K562 (cell line): Measurements from ENCODE around the gene MARS1. TPM values are rescaled to one million over a fixed set of nuclear protein-coding genes. Genes with fewer than 3 reads are reported as not detected.

ENCODE experiments used
- ATF7 ChIP-seq: fragments of 450-650 bp; IDR thresholded peaks from 2 replicates; pipeline ENCODE4 v1.7.1; 2014; ENCODE audit warnings: mild to moderate bottlenecking, moderate library complexity
- CBFA2T3 ChIP-seq: fragments of 450-650 bp; IDR thresholded peaks from 2 replicates; pipeline ENCODE4 v1.6.1; 2017
- DPF2 ChIP-seq: fragments of 450-650 bp; IDR thresholded peaks from 2 replicates; pipeline ENCODE4 v1.6.1; 2016
- FOXA1 ChIP-seq: fragments of 450-650 bp; IDR thresholded peaks from 2 replicates; pipeline ENCODE4 v1.6.1; 2016; ENCODE audit warnings: mild to moderate bottlenecking, borderline replicate concordance
- GATAD2B ChIP-seq: fragments of 450-650 bp; IDR thresholded peaks from 2 replicates; pipeline ENCODE4 v1.6.1; 2017; ENCODE audit warnings: mild to moderate bottlenecking, borderline replicate concordance
- MED1 ChIP-seq: sonication (generic); formaldehyde crosslinking; IDR thresholded peaks from 2 replicates; pipeline ENCODE4 v1.8.1; 2023; ENCODE audit warnings: missing genetic modification reagents, borderline replicate concordance
- NFE2 ChIP-seq: IDR thresholded peaks from 2 replicates; pipeline ENCODE4 v1.6.1; 2014; ENCODE audit warnings: antibody characterized with exemption, low read depth
- NR1H2 ChIP-seq: sonication (generic); formaldehyde crosslinking; IDR thresholded peaks from 2 replicates; pipeline ENCODE4 v1.4.0; 2020; ENCODE audit warnings: mild to moderate bottlenecking, missing genetic modification reagents
- NR2C1 ChIP-seq, 2 experiments: fragments of 450-650 bp; IDR thresholded peaks; 2 replicates each; pipeline ENCODE4 v1.6.1; 2017; ENCODE audit warnings: mild to moderate bottlenecking in 2 of 2, antibody characterized with exemption in 1 of 2, inconsistent platforms in 1 of 2, missing compliant biosample characterization in 1 of 2, missing genetic modification characterization in 1 of 2
- PCBP2 ChIP-seq: fragments of 200-400 bp; formaldehyde crosslinking; IDR thresholded peaks from 2 replicates; pipeline ENCODE4 v1.6.1; 2018; ENCODE audit warnings: low read length, low read depth, mild to moderate bottlenecking, moderate library complexity; ENCODE audit not compliant: poor library complexity, severe bottlenecking
- SMARCA4 ChIP-seq: fragments of 450-650 bp; IDR thresholded peaks from 2 replicates; pipeline ENCODE4 v1.6.1; 2016
- SMC3 ChIP-seq: conservative IDR thresholded peaks from 2 replicates; pipeline ENCODE4 v1.6.1; 2011; ENCODE audit warnings: low read depth, low read length, improper control_type of control experiment; ENCODE audit not compliant: insufficient read depth
- SP2 ChIP-seq: IDR thresholded peaks from 2 replicates; pipeline ENCODE4 v1.6.1; 2011; ENCODE audit warnings: mild to moderate bottlenecking, low read depth, low read length, moderate library complexity; ENCODE audit not compliant: poor library complexity, severe bottlenecking; ENCODE audit errors: extremely low read depth
- XRCC3 ChIP-seq: fragments of 450-650 bp; IDR thresholded peaks from 2 replicates; pipeline ENCODE4 v1.6.1; 2017; ENCODE audit warnings: mild to moderate bottlenecking, moderate library complexity
- ZC3H4 ChIP-seq: sonication (generic); formaldehyde crosslinking; IDR thresholded peaks from 2 replicates; pipeline ENCODE4 v1.9.0; 2021; ENCODE audit warnings: missing genetic modification reagents, borderline replicate concordance
- ZNF23 ChIP-seq: fragments of 250-450 bp; sonication (Bioruptor Pico); IDR thresholded peaks from 2 replicates; pipeline ENCODE4 v1.4.0; 2020; ENCODE audit warnings: mild to moderate bottlenecking
- ZNF24 ChIP-seq: fragments of 450-650 bp; IDR thresholded peaks from 2 replicates; pipeline ENCODE4 v1.6.1; 2016
- ZNF766 ChIP-seq: fragments of 200-800 bp; sonication (Bioruptor generic); conservative IDR thresholded peaks from 2 replicates; pipeline ENCODE4 v1.6.1; 2016; ENCODE audit warnings: missing genetic modification characterization, missing compliant biosample characterization
- polyA plus RNA-seq, 8 experiments: library from polyadenylated mRNA; depleted of rRNA in 4 of 8; stranded (reverse) in 5 of 8; unstranded in 3 of 8; fragments of >200 nt; fragmentation: Nextera tagmentation in 2 of 8; fragmentation: Illumina TruSeq in 1 of 8; extraction: Ambion mirVana in 2 of 8; extraction: Trizol in 1 of 8; gene quantifications; 2 replicates each; pipeline versions ENCODE4 v1.2.1 to v1.2.3, GENCODE V29; 2011 to 2014; ENCODE audit warnings: inconsistent platforms in 1 of 8, missing spikeins in 1 of 8
- total RNA-seq, 7 experiments: library from RNA; depleted of rRNA in 6 of 7; stranded (reverse); fragments of >200 nt in 6 of 7; fragmentation: Illumina TruSeq in 2 of 7; extraction: Trizol in 2 of 7; gene quantifications; 2 replicates each; pipeline versions ENCODE4 v1.2.1 to v1.2.3, GENCODE V29; 2011 to 2021; ENCODE audit warnings: low replicate concordance in 1 of 7
- TF ChIP-seq, protein P1 (sequence below): IDR thresholded peaks from 3 replicates; pipeline ENCODE4 v1.6.1; 2011; ENCODE audit warnings: borderline replicate concordance, mild to moderate bottlenecking; ENCODE audit not compliant: insufficient read length, insufficient read depth
- TF ChIP-seq, protein P2 (sequence below): fragments of 250-450 bp; sonication (Bioruptor Pico); IDR thresholded peaks from 2 replicates; pipeline ENCODE4 v1.5.0; 2022; ENCODE audit warnings: mild to moderate bottlenecking
- TF ChIP-seq, protein P3 (sequence below): fragments of 450-650 bp; formaldehyde crosslinking; IDR thresholded peaks from 2 replicates; pipeline ENCODE4 v1.4.0; 2022; ENCODE audit warnings: missing genetic modification characterization
- TF ChIP-seq, protein P4 (sequence below): sonication (generic); formaldehyde crosslinking; IDR thresholded peaks from 2 replicates; pipeline ENCODE4 v1.8.1; 2023; ENCODE audit warnings: mild to moderate bottlenecking, missing genetic modification reagents
- TF ChIP-seq, protein P5 (sequence below): fragments of 250-450 bp; sonication (Bioruptor Pico); IDR thresholded peaks from 2 replicates; pipeline ENCODE4 v1.9.0; 2021; ENCODE audit warnings: mild to moderate bottlenecking

The MARS1 gene
- total and polyA plus RNA-seq, 9 of the 15 experiments (the other 6 are each of a cell fraction or from before 2014, with no cell fraction given): 117 to 382 (median 220) TPM

DNA sequence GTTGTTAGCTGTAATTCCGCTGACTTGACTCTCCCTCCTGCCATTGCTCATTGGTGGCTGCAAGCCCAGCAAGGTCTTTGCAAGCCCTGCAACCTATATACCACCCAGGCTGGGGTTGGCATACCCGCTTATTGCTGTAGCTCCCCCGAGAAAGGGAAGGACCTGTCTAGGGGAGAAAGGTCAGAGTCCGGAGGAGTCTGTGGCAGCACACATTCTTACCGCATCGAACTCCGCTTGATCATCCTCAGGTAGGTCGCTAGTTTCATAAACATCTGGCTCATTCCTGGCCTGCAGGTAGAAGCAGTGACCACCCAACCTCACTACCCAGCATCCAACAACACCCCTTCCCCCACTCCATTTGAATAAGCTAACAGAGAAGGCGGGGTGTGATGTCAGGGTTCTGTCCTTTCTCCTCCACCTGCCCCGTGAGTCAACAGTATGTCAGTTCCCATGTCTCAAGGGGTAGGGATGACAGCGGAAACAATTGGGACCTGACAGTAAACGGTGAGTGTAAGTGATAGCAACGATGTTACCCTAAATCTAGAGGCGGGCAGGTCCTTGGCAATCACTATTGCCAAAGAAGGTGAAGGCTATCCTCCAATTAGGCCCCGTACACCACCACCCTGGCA is 58.1 kb downstream of the MARS1 start (continued):
- no peak for TF ChIP-seq GATAD2B
- TF ChIP-seq NFE2: peak; percentile 25; the same call in 1 of the 2 replicates
- TF ChIP-seq XRCC3: no peak
- no peak for TF ChIP-seq ZNF766 (CRISPR knock-in tag)
- no peak for TF ChIP-seq NR1H2 (CRISPR knock-in tag)
- TF ChIP-seq SMC3: no peak
- TF ChIP-seq, protein P1, sequence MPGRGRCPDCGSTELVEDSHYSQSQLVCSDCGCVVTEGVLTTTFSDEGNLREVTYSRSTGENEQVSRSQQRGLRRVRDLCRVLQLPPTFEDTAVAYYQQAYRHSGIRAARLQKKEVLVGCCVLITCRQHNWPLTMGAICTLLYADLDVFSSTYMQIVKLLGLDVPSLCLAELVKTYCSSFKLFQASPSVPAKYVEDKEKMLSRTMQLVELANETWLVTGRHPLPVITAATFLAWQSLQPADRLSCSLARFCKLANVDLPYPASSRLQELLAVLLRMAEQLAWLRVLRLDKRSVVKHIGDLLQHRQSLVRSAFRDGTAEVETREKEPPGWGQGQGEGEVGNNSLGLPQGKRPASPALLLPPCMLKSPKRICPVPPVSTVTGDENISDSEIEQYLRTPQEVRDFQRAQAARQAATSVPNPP: no peak
- TF ChIP-seq DPF2: peak; percentile 58
- peak; percentile 82; the same call in 1 of the 2 replicates for TF ChIP-seq ZC3H4 (CRISPR knock-in tag)
- TF ChIP-seq PCBP2: no peak
- TF ChIP-seq ZNF24: no peak
- TF ChIP-seq SMARCA4: peak; percentile 33; the same call in 1 of the 2 replicates
- no peak for TF ChIP-seq MED1 (CRISPR knock-in tag)
- TF ChIP-seq ATF7: peak; percentile 45; the same call in 1 of the 2 replicates
- TF ChIP-seq CBFA2T3: peak; percentile 3; the same call in 1 of the 2 replicates
- TF ChIP-seq SP2: no peak
- TF ChIP-seq, protein P2, sequence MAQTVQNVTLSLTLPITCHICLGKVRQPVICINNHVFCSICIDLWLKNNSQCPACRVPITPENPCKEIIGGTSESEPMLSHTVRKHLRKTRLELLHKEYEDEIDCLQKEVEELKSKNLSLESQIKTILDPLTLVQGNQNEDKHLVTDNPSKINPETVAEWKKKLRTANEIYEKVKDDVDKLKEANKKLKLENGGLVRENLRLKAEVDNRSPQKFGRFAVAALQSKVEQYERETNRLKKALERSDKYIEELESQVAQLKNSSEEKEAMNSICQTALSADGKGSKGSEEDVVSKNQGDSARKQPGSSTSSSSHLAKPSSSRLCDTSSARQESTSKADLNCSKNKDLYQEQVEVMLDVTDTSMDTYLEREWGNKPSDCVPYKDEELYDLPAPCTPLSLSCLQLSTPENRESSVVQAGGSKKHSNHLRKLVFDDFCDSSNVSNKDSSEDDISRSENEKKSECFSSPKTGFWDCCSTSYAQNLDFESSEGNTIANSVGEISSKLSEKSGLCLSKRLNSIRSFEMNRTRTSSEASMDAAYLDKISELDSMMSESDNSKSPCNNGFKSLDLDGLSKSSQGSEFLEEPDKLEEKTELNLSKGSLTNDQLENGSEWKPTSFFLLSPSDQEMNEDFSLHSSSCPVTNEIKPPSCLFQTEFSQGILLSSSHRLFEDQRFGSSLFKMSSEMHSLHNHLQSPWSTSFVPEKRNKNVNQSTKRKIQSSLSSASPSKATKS: no peak
- TF ChIP-seq, protein P3, sequence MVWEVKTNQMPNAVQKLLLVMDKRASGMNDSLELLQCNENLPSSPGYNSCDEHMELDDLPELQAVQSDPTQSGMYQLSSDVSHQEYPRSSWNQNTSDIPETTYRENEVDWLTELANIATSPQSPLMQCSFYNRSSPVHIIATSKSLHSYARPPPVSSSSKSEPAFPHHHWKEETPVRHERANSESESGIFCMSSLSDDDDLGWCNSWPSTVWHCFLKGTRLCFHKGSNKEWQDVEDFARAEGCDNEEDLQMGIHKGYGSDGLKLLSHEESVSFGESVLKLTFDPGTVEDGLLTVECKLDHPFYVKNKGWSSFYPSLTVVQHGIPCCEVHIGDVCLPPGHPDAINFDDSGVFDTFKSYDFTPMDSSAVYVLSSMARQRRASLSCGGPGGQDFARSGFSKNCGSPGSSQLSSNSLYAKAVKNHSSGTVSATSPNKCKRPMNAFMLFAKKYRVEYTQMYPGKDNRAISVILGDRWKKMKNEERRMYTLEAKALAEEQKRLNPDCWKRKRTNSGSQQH (CRISPR knock-in tag): no peak
- TF ChIP-seq, protein P4, sequence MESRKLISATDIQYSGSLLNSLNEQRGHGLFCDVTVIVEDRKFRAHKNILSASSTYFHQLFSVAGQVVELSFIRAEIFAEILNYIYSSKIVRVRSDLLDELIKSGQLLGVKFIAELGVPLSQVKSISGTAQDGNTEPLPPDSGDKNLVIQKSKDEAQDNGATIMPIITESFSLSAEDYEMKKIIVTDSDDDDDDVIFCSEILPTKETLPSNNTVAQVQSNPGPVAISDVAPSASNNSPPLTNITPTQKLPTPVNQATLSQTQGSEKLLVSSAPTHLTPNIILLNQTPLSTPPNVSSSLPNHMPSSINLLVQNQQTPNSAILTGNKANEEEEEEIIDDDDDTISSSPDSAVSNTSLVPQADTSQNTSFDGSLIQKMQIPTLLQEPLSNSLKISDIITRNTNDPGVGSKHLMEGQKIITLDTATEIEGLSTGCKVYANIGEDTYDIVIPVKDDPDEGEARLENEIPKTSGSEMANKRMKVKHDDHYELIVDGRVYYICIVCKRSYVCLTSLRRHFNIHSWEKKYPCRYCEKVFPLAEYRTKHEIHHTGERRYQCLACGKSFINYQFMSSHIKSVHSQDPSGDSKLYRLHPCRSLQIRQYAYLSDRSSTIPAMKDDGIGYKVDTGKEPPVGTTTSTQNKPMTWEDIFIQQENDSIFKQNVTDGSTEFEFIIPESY (CRISPR knock-in tag): no peak
- TF ChIP-seq ZNF23: no peak
- no peak for TF ChIP-seq FOXA1
- no peak for TF ChIP-seq NR2C1 (IDR thresholded peaks at IDR 0.05)
- TF ChIP-seq NR2C1 (tag; IDR thresholded peaks at IDR 0.05): 0 out of 2 replicates have a peak, but pooled peaks have one; percentile 21
- TF ChIP-seq, protein P5, sequence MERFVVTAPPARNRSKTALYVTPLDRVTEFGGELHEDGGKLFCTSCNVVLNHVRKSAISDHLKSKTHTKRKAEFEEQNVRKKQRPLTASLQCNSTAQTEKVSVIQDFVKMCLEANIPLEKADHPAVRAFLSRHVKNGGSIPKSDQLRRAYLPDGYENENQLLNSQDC: no peak
